B cell (primary cell): ENCODE data around the gene HACD2. TPM values are rescaled to one million over a fixed set of nuclear protein-coding genes. Genes with fewer than 3 reads are reported as not detected.

Source experiments
- ATAC-seq: fragments of 200-7000 bp; cut with Tn5 transposase; one replicate; pipeline ENCODE4 v1.10.0; 2021; ENCODE audit warnings: low read depth, mild to moderate bottlenecking, moderate number of reproducible peaks, moderate library complexity
- CTCF ChIA-PET: fragments of 350-600 bp; sonication (Branson Sonifier 250); formaldehyde crosslinking; loops from one replicate; lab custom pipeline; 2021; ENCODE audit warnings: antibody characterized with exemption, inconsistent platforms; lab: Charles Lee
- POLR2A ChIA-PET: fragments of 350-600 bp; sonication (Branson Sonifier 250); formaldehyde crosslinking; loops from one replicate; lab custom pipeline; 2021; ENCODE audit warnings: antibody characterized with exemption; lab: Charles Lee
- DNase-seq: peaks from one replicate; pipeline ENCODE4 v3.0.0; 2013
- H2AFZ ChIP-seq: 2 replicates; pipeline ENCODE4 v1.6.1; 2012; ENCODE audit warnings: mild to moderate bottlenecking, low read depth, low read length; ENCODE audit not compliant: insufficient read depth, poor library complexity, severe bottlenecking
- H3K27ac ChIP-seq, 2 donors: 1 replicate in 1 of 2; 2 replicates in 1 of 2; pipeline ENCODE4 v1.5.1; 2012 to 2013; ENCODE audit warnings: low read length in 2 of 2, mild to moderate bottlenecking in 2 of 2, moderate library complexity in 1 of 2
- H3K27me3 ChIP-seq, 4 experiments: fragments of 200-600 bp in 1 of 4; sonication (generic) in 1 of 4; replicated peaks in 1 of 4; 1 replicate in 2 of 4; 2 replicates in 2 of 4; pipeline versions ENCODE4 v1.6.1 to v1.7.0; 2013 to 2016; ENCODE audit warnings: low read length in 3 of 4, mild to moderate bottlenecking in 2 of 4, mixed read lengths in 1 of 4, moderate library complexity in 1 of 4; ENCODE audit not compliant: insufficient read depth in 4 of 4, control insufficient read depth in 3 of 4; ENCODE audit errors: control extremely low read depth in 1 of 4
- H3K36me3 ChIP-seq, 2 experiments: replicated peaks in 1 of 2; 1 replicate in 1 of 2; 2 replicates in 1 of 2; pipeline versions ENCODE4 v1.6.1 to v1.7.1; 2013; ENCODE audit warnings: low read length in 1 of 2; ENCODE audit not compliant: insufficient read depth in 2 of 2, control insufficient read depth in 1 of 2; ENCODE audit errors: control extremely low read depth in 1 of 2, extremely low read depth in 1 of 2
- H3K4me1 ChIP-seq, 2 donors: fragments of 200-600 bp in 1 of 2; sonication (generic) in 1 of 2; 1 replicate in 1 of 2; 2 replicates in 1 of 2; pipeline versions ENCODE4 v1.5.1 to v1.6.1; 2013 to 2017; ENCODE audit warnings: low read length in 2 of 2; ENCODE audit not compliant: control insufficient read depth in 2 of 2, insufficient read depth in 2 of 2
- H3K4me2 ChIP-seq: replicated peaks from 2 replicates; pipeline ENCODE3; 2012; ENCODE audit warnings: mild to moderate bottlenecking, low read depth, low read length; ENCODE audit not compliant: poor library complexity, severe bottlenecking
- H3K4me3 ChIP-seq, 5 experiments: fragments of 200-600 bp in 1 of 5; sonication (generic) in 1 of 5; 1 replicate in 3 of 5; 2 replicates in 2 of 5; pipeline versions ENCODE4 v1.5.1 to v1.7.0; 2011 to 2016; ENCODE audit warnings: low read length in 4 of 5, mild to moderate bottlenecking in 4 of 5, low read depth in 2 of 5, control low read depth in 1 of 5, moderate library complexity in 1 of 5; ENCODE audit not compliant: insufficient read depth in 1 of 5; ENCODE audit errors: control extremely low read depth in 1 of 5, extremely low read depth in 1 of 5
- H3K79me2 ChIP-seq: fragments of 200-600 bp; sonication (generic); one replicate; pipeline ENCODE4 v1.6.0; 2016; ENCODE audit warnings: low read length; ENCODE audit not compliant: control insufficient read depth, insufficient read depth
- H3K9ac ChIP-seq: fragments of 200-600 bp; sonication (generic); 2 replicates; pipeline ENCODE4 v1.6.1; 2017; ENCODE audit warnings: mild to moderate bottlenecking, low read length, moderate library complexity
- H3K9me3 ChIP-seq, 3 donors: one replicate each; pipeline versions ENCODE4 v1.6.1 to v1.7.1; 2013; ENCODE audit warnings: low read length in 2 of 3; ENCODE audit not compliant: control insufficient read depth in 2 of 3, insufficient read depth in 1 of 3; ENCODE audit errors: control extremely low read depth in 1 of 3
- H4K20me1 ChIP-seq: 2 replicates; pipeline ENCODE4 v1.6.0; 2012; ENCODE audit warnings: mild to moderate bottlenecking, low read length; ENCODE audit not compliant: insufficient read depth, control insufficient read depth, poor library complexity, severe bottlenecking
- H3K27ac Mint-ChIP-seq: one replicate; pipeline ENCODE4 v1.8.0; 2021; ENCODE audit warnings: mixed read lengths
- H3K27me3 Mint-ChIP-seq: one replicate; pipeline ENCODE4 v1.8.0; 2021; ENCODE audit warnings: mixed read lengths
- H3K4me1 Mint-ChIP-seq: one replicate; pipeline ENCODE4 v1.8.0; 2021; ENCODE audit warnings: mixed read lengths
- H3K4me3 Mint-ChIP-seq: one replicate; pipeline ENCODE4 v1.8.0; 2021; ENCODE audit warnings: mixed read lengths
- H3K9me3 Mint-ChIP-seq: one replicate; pipeline ENCODE4 v1.8.0; 2022; ENCODE audit warnings: mixed read lengths; ENCODE audit not compliant: insufficient read depth
- CTCF ChIP-seq: fragments of 200-600 bp; IDR thresholded peaks from one replicate; pipeline ENCODE4 v1.8.0; 2022; ENCODE audit warnings: antibody characterized with exemption, mild to moderate bottlenecking
- EZH2 ChIP-seq: IDR thresholded peaks from 2 replicates; pipeline ENCODE4 v1.6.1; 2012; ENCODE audit warnings: borderline replicate concordance, low read depth, mild to moderate bottlenecking, moderate library complexity, low read length; ENCODE audit not compliant: insufficient read depth, poor library complexity, severe bottlenecking
- WGBS: methylation state at CpG from one replicate; pipeline ENCODE4 v1.1.5; 2013; ENCODE audit warnings: missing lambda C conversion rate; ENCODE audit not compliant: insufficient coverage; 5-methylcytosine and 5-hydroxymethylcytosine counted together
- intact Hi-C: fragments of 100-400 bp; cut with micrococcal nuclease; formaldehyde crosslinking; loops from one replicate; pipeline ENCODE4 v1.10.0; 2022
- polyA plus RNA-seq: library from polyadenylated mRNA; depleted of rRNA; stranded (reverse); fragments of >200 nt; gene quantifications from 2 replicates; pipeline ENCODE4 v1.2.3, GENCODE V29; 2012
- total RNA-seq, 2 donors: library from RNA; stranded (reverse); fragments of 120-200 nt in 1 of 2; gene quantifications; 1 replicate in 1 of 2; 2 replicates in 1 of 2; pipeline versions ENCODE4 v1.2.3 to v1.2.4, GENCODE V29; 2013 to 2022

HACD2 gene
- total and polyA plus RNA-seq, 2 donors (not counting 1 experiment from before 2014, with no cell fraction given), result 14.5 to 30.7 TPM

- no peaks in the 10 kb centered on the region for H3K4me1 Mint-ChIP-seq
- Histone ChIP-seq H3K27ac (no peak overlapping the region), H3K4me2 (no peak overlapping the region), H3K36me3 (peaks cover 0 to 4% of the 10 kb centered on the region in 2 experiments), H3K27me3 (no peaks in the 10 kb centered on the region), H3K9me3 (no peaks in the 10 kb centered on the region), H3K4me1 (no peaks in the 10 kb centered on the region), H3K9ac (no peak overlapping the region), H3K4me3 (no peak overlapping the region), H4K20me1 (no peaks in the 10 kb centered on the region), H2AFZ (no peak overlapping the region), H3K79me2 (no peaks in the 10 kb centered on the region)
- 90% methylated on average over 11 of the region's 15 CpGs for WGBS
- no peak overlapping the region for H3K4me3 Mint-ChIP-seq
- no peaks in the 10 kb centered on the region for H3K9me3 Mint-ChIP-seq
- ChIA-PET POLR2A (no interaction called here), CTCF (no interaction called here)
- intact Hi-C loops, result no loop called here
- ATAC-seq (no peak), DNase-seq (no peak)
- no peaks in the 10 kb centered on the region for H3K27me3 Mint-ChIP-seq
- TF ChIP-seq CTCF (no peak), EZH2 (no peak)
- no peak overlapping the region for H3K27ac Mint-ChIP-seq
Observed at GRCh38 chr3:123634149-123635051, 49.5 kb upstream of the HACD2 start.

DNA sequence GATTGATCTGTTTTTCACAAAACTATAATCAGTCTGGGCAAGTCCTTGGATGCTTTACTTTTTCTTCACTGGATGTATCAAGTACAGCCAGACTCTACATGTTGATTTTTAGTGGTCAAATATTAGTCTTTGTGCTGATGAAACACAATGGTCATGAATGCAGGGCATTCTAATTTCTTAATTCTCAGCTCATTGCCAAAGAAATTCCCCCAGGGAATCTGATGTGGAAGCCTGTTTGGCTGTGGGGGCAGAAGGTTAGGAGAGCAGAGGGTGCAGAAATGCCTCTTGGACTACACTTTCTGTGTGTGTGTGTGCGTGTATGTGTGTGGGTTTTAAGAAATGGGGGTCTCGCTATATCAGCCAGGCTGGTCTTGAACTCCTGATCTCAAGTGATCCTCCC is 48.7 kb upstream of the HACD2 start:
- H3K4me2 ChIP-seq, result no peak overlapping the region
- Mint-ChIP-seq H3K9me3 (no peaks in the 10 kb centered on the region), H3K27me3 (no peaks in the 10 kb centered on the region), H3K27ac (no peak overlapping the region), H3K4me3 (no peak overlapping the region), H3K4me1 (no peaks in the 10 kb centered on the region)
- no peak overlapping the region for H2AFZ ChIP-seq
- ATAC-seq, result no peak
- no peak overlapping the region for H3K9ac ChIP-seq
- no peak overlapping the region for H3K27ac ChIP-seq
- no peak for DNase-seq
- H3K79me2 ChIP-seq, result no peaks in the 10 kb centered on the region
- 93% methylated on average over 2 of the region's 2 CpGs for WGBS
- no peak overlapping the region for H3K4me3 ChIP-seq
- POLR2A ChIA-PET, result no interaction called here
- no peaks in the 10 kb centered on the region for H4K20me1 ChIP-seq
- intact Hi-C loops, result no loop called here
- TF ChIP-seq CTCF (no peak), EZH2 (no peak)
- H3K9me3 ChIP-seq, result no peaks in the 10 kb centered on the region
- CTCF ChIA-PET, result no interaction called here
- no peaks in the 10 kb centered on the region for H3K4me1 ChIP-seq
- no peaks in the 10 kb centered on the region for H3K27me3 ChIP-seq
- peaks cover 0 to 4% of the 10 kb centered on the region in 2 experiments for H3K36me3 ChIP-seq
